Posterior vena cava (tissue), 2 donors: ENCODE measurements around the gene COPS7A. TPM values are rescaled to one million over a fixed set of nuclear protein-coding genes. Genes with fewer than 3 reads are reported as not detected.

ENCODE experiments used
- DNase-seq: peaks from one replicate; pipeline ENCODE4 v3.0.0-alpha.2; 2020; ENCODE audit warnings: low spot score
- intact Hi-C, 2 donors: fragments of 100-400 bp; cut with DNase I; formaldehyde crosslinking; loops; one replicate each; pipeline versions ENCODE4 v1.14.1 to v1.14.2; 2022 to 2023
- total RNA-seq, 2 donors: library from RNA; stranded (reverse); fragmentation: NEBNext Ultra II Directional; extraction: Animal tissue kit (Norgen Biotek cat#: 25700); gene quantifications; one replicate each; pipeline ENCODE4 v1.2.1, GENCODE V29; 2021
- donor health status: DM: yes; HTN: yes; CAD: no.
- donor health status: DM: yes; HTN: yes; CAD: no.

Gene COPS7A
- total RNA-seq, 2 donors from 2014 or later, result 46.0 to 54.5 TPM

GRCh38 chr12:6765048-6765633 is 41.3 kb downstream of the COPS7A start:
- intact Hi-C loops, result no loop called here
- no peak for DNase-seq

GRCh38 chr12:6765634-6766581 is 42.1 kb downstream of the COPS7A start, which contains the start of gene PTMS:
Gene PTMS (plus strand): TSS chr12:6766363. CDS start chr12:6766706, 343 bp downstream.
- intact Hi-C loops, result no loop called here
- peak; percentile 95 for DNase-seq

GRCh38 chr12:6766651-6767349 is 43.0 kb downstream of the COPS7A start:
- intact Hi-C loops, result no loop called here
- peak; percentile 94 for DNase-seq

- DNase-seq, result peak; percentile 80
- intact Hi-C loops, result no loop called here
Measured at GRCh38 chr12:6767353-6768319, 43.8 kb downstream of the COPS7A start.

GRCh38 chr12:6768437-6768914 is 44.6 kb downstream of the COPS7A start:
- intact Hi-C loops, result no loop called here
- no peak for DNase-seq

- peak; percentile 78 for DNase-seq
- intact Hi-C loops, result no loop called here
Measured at GRCh38 chr12:6768990-6769389, 45.1 kb downstream of the COPS7A start.

- intact Hi-C loops, result no loop called here
Measured at GRCh38 chr12:6769666-6770065, 45.8 kb downstream of the COPS7A start.

GRCh38 chr12:6770094-6770493 is 46.2 kb downstream of the COPS7A start:
- intact Hi-C loops, result no loop called here
- DNase-seq, result no peak

More at GRCh38 chr12:6769666-6770065, 45.8 kb downstream of the COPS7A start:
- no peak for DNase-seq

- intact Hi-C loops, result no loop called here
- DNase-seq, result no peak
Measured at GRCh38 chr12:6770600-6770999, 46.8 kb downstream of the COPS7A start.

- DNase-seq, result peak; percentile 66
- intact Hi-C loops, result no loop called here
Measured at GRCh38 chr12:6771091-6771495, 47.2 kb downstream of the COPS7A start.

- intact Hi-C loops, result no loop called here
- DNase-seq, result no peak
Measured at GRCh38 chr12:6771509-6772330, 47.9 kb downstream of the COPS7A start.

- no peak for DNase-seq
- intact Hi-C loops, result no loop called here
Measured at GRCh38 chr12:6772331-6772695, 48.5 kb downstream of the COPS7A start, which contains the start of gene LAG3. Gene LAG3 (plus strand): TSS chr12:6772520. CDS start chr12:6772853, 333 bp downstream.

GRCh38 chr12:6772726-6773589 is 49.1 kb downstream of the COPS7A start:
- DNase-seq, result no peak

GRCh38 chr12:6773590-6774351 is 49.9 kb downstream of the COPS7A start:
- DNase-seq, result no peak
- intact Hi-C loops, result no loop called here

More at GRCh38 chr12:6772726-6773589, 49.1 kb downstream of the COPS7A start:
- intact Hi-C loops, result no loop called here

- no peak for DNase-seq
- intact Hi-C loops, result loop anchor here in 1 of 2 donors (5.0 kb wide), 2 partner anchors 37 to 152 kb away; no protein-coding TSS in a partner anchor
Measured at GRCh38 chr12:6774499-6775062, 50.7 kb downstream of the COPS7A start.
